HepG2 (cell line): Measurements from ENCODE around the gene SLC2A4. TPM values are rescaled to one million over a fixed set of nuclear protein-coding genes. Genes with fewer than 3 reads are reported as not detected.

Experiments used
- DNMT3B ChIP-seq: conservative IDR thresholded peaks from 2 replicates; pipeline ENCODE4 v1.6.1; 2016; ENCODE audit warnings: missing biosample characterization, control low read depth
- HHEX ChIP-seq: IDR thresholded peaks from 2 replicates; pipeline ENCODE4 v1.6.1; 2016; ENCODE audit warnings: control low read depth
- IKZF1 ChIP-seq: fragments of 450-650 bp; IDR thresholded peaks from 2 replicates; pipeline ENCODE4 v1.7.1; 2016
- JARID2 ChIP-seq: sonication (generic); formaldehyde crosslinking; IDR thresholded peaks from 2 replicates; pipeline ENCODE4 v1.8.1; 2023; ENCODE audit warnings: missing genetic modification reagents, inconsistent platforms; ENCODE audit not compliant: insufficient replicate concordance
- MATR3 ChIP-seq: sonication (generic); formaldehyde crosslinking; IDR thresholded peaks from 2 replicates; pipeline ENCODE4 v1.4.0; 2020; ENCODE audit warnings: missing genetic modification reagents
- MEIS1 ChIP-seq: sonication (generic); formaldehyde crosslinking; IDR thresholded peaks from 2 replicates; pipeline ENCODE4 v1.9.0; 2021; ENCODE audit warnings: mild to moderate bottlenecking, missing genetic modification reagents, moderate library complexity, borderline replicate concordance
- NAIF1 ChIP-seq: sonication (generic); formaldehyde crosslinking; IDR thresholded peaks from 2 replicates; pipeline ENCODE4 v1.5.0; 2020; ENCODE audit warnings: mild to moderate bottlenecking, missing genetic modification reagents, borderline replicate concordance
- NFE2L1 ChIP-seq: sonication (generic); formaldehyde crosslinking; IDR thresholded peaks from 2 replicates; pipeline ENCODE4 v1.4.0; 2020; ENCODE audit warnings: missing genetic modification reagents, mild to moderate bottlenecking, borderline replicate concordance
- RBFOX2 ChIP-seq: fragments of 200-400 bp; formaldehyde crosslinking; IDR thresholded peaks from 2 replicates; pipeline ENCODE4 v1.6.1; 2017; ENCODE audit warnings: low read depth, mild to moderate bottlenecking, low read length
- RFX1 ChIP-seq: fragments of 450-650 bp; IDR thresholded peaks from 2 replicates; pipeline ENCODE4 v1.6.1; 2017
- SIN3B ChIP-seq: fragments of 150-350 bp; IDR thresholded peaks from 2 replicates; pipeline ENCODE4 v1.6.1; 2014; ENCODE audit warnings: low read length
- SP2 ChIP-seq: sonication (generic); formaldehyde crosslinking; IDR thresholded peaks from 2 replicates; pipeline ENCODE4 v1.5.1; 2020; ENCODE audit warnings: mild to moderate bottlenecking, missing genetic modification reagents
- XBP1 ChIP-seq: sonication (generic); formaldehyde crosslinking; IDR thresholded peaks from 2 replicates; pipeline ENCODE4 v1.5.0; 2020; ENCODE audit warnings: missing genetic modification reagents
- ZFP82 ChIP-seq: sonication (generic); formaldehyde crosslinking; IDR thresholded peaks from 2 replicates; pipeline ENCODE4 v1.5.1; 2020; ENCODE audit warnings: mild to moderate bottlenecking, missing genetic modification reagents, borderline replicate concordance
- ZNF20 ChIP-seq: sonication (generic); formaldehyde crosslinking; IDR thresholded peaks from 2 replicates; pipeline ENCODE4 v1.4.0; 2020; ENCODE audit warnings: mild to moderate bottlenecking, moderate library complexity, missing genetic modification reagents
- ZNF549 ChIP-seq: sonication (generic); formaldehyde crosslinking; IDR thresholded peaks from 2 replicates; pipeline ENCODE4 v1.5.0; 2020; ENCODE audit warnings: missing genetic modification reagents
- ZNF615 ChIP-seq: sonication (generic); formaldehyde crosslinking; IDR thresholded peaks from 2 replicates; pipeline ENCODE4 v1.5.0; 2020; ENCODE audit warnings: mild to moderate bottlenecking, missing genetic modification reagents, borderline replicate concordance
- ZNF616 ChIP-seq: sonication (generic); formaldehyde crosslinking; IDR thresholded peaks from 2 replicates; pipeline ENCODE4 v1.5.0; 2020; ENCODE audit warnings: low read depth, mild to moderate bottlenecking, missing genetic modification reagents
- ZNF709 ChIP-seq: sonication (generic); formaldehyde crosslinking; IDR thresholded peaks from 2 replicates; pipeline ENCODE4 v1.5.0; 2020; ENCODE audit warnings: mild to moderate bottlenecking, missing genetic modification reagents
- ZNF766 ChIP-seq: sonication (generic); formaldehyde crosslinking; IDR thresholded peaks from 2 replicates; pipeline ENCODE4 v1.5.0; 2020; ENCODE audit warnings: missing genetic modification reagents, borderline replicate concordance
- ZZZ3 ChIP-seq: sonication (generic); formaldehyde crosslinking; IDR thresholded peaks from 2 replicates; pipeline ENCODE4 v1.4.0; 2020; ENCODE audit warnings: missing genetic modification reagents, mild to moderate bottlenecking, borderline replicate concordance
- polyA plus RNA-seq, 8 experiments: library from polyadenylated mRNA; depleted of rRNA in 3 of 8; stranded (reverse) in 7 of 8; unstranded in 1 of 8; fragments of >200 nt; fragmentation: Illumina TruSeq in 4 of 8; extraction: Trizol in 4 of 8; gene quantifications; 2 replicates each; pipeline versions ENCODE4 v1.2.1 to v1.2.3, GENCODE V29; 2011 to 2016; ENCODE audit warnings: low read depth in 4 of 8, missing spikeins in 1 of 8, mixed read lengths in 1 of 8; ENCODE audit not compliant: insufficient read depth in 1 of 8
- total RNA-seq, 5 experiments: library from RNA; depleted of rRNA; stranded (reverse); fragments of >200 nt; fragmentation: Illumina TruSeq; extraction: Trizol; gene quantifications; 2 replicates each; pipeline ENCODE4 v1.2.3, GENCODE V29; 2016; ENCODE audit warnings: low read depth in 1 of 5
- TF ChIP-seq, protein P1 (sequence below): sonication (generic); formaldehyde crosslinking; IDR thresholded peaks from 2 replicates; pipeline ENCODE4 v1.5.0; 2020; ENCODE audit warnings: missing genetic modification reagents, mild to moderate bottlenecking, borderline replicate concordance
- TF ChIP-seq, protein P2 (sequence below): sonication (generic); formaldehyde crosslinking; IDR thresholded peaks from 2 replicates; pipeline ENCODE4 v1.5.1; 2020; ENCODE audit warnings: mild to moderate bottlenecking, missing genetic modification reagents, borderline replicate concordance
- TF ChIP-seq, protein P3 (sequence below): IDR thresholded peaks from 2 replicates; pipeline ENCODE4 v1.6.1; 2016; ENCODE audit warnings: low read depth

Gene SLC2A4
- total and polyA plus RNA-seq, 2 of the 13 experiments (the other 11 are each of a cell fraction or from before 2014, with no cell fraction given), result 4.9 to 5.8 TPM

DNA sequence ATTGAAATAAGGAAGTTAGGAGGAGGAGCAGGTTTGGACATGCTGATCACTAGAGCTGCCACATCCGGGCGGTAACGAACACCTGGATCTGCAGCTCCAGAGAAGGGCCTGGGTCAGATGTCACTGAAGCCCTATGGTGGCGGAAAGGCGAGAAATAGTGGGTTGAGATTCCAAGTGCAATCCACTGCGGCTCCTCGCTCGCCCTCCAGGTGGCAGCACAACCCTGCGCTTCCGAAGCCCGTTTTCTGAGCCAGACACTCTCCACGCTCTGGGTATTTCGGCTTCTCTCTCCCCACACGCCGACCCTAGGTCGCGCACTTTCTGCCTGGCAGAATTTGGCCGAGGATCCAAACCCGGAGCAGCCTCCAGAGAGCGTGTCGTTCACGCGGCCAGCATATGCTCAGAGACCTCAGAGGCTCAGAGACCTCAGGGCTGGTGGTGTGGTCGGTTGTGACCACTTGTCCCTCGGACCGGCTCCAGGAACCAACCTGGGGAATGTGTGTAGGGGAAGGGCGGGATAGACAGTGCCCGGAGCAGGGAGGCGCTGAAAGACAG is 922 bp upstream of the SLC2A4 start (continued):
- TF ChIP-seq XBP1 (CRISPR knock-in tag) (no peak), ZNF616 (CRISPR knock-in tag) (no peak), ZNF615 (CRISPR knock-in tag) (no peak; the same call in 1 of the 2 replicates), HHEX (CRISPR knock-in tag) (no peak), SIN3B (no peak), ZNF20 (no peak), RFX1 (no peak), IKZF1 (no peak), ZNF549 (no peak), ZNF766 (CRISPR knock-in tag) (no peak), NFE2L1 (CRISPR knock-in tag) (no peak), MEIS1 (CRISPR knock-in tag) (0 out of 2 replicates have a peak, but pooled peaks have one; percentile 27), NAIF1 (CRISPR knock-in tag) (peak; percentile 90), ZNF709 (CRISPR knock-in tag) (0 out of 2 replicates have a peak, but pooled peaks have one; percentile 36), ZFP82 (CRISPR knock-in tag) (0 out of 2 replicates have a peak, but pooled peaks have one; percentile 46), RBFOX2 (no peak), ZZZ3 (CRISPR knock-in tag) (no peak), DNMT3B (CRISPR knock-in tag) (peak; percentile 80; the same call in 1 of the 2 replicates), MATR3 (no peak), JARID2 (CRISPR knock-in tag) (no peak), SP2 (no peak)
- TF ChIP-seq, protein P1, sequence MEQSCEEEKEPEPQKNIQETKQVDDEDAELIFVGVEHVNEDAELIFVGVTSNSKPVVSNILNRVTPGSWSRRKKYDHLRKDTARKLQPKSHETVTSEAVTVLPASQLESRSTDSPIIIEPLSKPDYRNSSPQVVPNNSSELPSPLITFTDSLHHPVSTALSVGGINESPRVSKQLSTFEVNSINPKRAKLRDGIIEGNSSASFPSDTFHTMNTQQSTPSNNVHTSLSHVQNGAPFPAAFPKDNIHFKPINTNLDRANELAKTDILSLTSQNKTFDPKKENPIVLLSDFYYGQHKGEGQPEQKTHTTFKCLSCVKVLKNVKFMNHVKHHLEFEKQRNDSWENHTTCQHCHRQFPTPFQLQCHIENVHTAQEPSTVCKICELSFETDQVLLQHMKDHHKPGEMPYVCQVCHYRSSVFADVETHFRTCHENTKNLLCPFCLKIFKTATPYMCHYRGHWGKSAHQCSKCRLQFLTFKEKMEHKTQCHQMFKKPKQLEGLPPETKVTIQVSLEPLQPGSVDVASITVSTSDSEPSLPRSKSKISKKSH (CRISPR knock-in tag), result peak; percentile 79; the same call in 1 of the 2 replicates
- TF ChIP-seq, protein P2, sequence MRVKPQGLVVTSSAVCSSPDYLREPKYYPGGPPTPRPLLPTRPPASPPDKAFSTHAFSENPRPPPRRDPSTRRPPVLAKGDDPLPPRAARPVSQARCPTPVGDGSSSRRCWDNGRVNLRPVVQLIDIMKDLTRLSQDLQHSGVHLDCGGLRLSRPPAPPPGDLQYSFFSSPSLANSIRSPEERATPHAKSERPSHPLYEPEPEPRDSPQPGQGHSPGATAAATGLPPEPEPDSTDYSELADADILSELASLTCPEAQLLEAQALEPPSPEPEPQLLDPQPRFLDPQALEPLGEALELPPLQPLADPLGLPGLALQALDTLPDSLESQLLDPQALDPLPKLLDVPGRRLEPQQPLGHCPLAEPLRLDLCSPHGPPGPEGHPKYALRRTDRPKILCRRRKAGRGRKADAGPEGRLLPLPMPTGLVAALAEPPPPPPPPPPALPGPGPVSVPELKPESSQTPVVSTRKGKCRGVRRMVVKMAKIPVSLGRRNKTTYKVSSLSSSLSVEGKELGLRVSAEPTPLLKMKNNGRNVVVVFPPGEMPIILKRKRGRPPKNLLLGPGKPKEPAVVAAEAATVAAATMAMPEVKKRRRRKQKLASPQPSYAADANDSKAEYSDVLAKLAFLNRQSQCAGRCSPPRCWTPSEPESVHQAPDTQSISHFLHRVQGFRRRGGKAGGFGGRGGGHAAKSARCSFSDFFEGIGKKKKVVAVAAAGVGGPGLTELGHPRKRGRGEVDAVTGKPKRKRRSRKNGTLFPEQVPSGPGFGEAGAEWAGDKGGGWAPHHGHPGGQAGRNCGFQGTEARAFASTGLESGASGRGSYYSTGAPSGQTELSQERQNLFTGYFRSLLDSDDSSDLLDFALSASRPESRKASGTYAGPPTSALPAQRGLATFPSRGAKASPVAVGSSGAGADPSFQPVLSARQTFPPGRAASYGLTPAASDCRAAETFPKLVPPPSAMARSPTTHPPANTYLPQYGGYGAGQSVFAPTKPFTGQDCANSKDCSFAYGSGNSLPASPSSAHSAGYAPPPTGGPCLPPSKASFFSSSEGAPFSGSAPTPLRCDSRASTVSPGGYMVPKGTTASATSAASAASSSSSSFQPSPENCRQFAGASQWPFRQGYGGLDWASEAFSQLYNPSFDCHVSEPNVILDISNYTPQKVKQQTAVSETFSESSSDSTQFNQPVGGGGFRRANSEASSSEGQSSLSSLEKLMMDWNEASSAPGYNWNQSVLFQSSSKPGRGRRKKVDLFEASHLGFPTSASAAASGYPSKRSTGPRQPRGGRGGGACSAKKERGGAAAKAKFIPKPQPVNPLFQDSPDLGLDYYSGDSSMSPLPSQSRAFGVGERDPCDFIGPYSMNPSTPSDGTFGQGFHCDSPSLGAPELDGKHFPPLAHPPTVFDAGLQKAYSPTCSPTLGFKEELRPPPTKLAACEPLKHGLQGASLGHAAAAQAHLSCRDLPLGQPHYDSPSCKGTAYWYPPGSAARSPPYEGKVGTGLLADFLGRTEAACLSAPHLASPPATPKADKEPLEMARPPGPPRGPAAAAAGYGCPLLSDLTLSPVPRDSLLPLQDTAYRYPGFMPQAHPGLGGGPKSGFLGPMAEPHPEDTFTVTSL (CRISPR knock-in tag), result no peak
- TF ChIP-seq, protein P3, sequence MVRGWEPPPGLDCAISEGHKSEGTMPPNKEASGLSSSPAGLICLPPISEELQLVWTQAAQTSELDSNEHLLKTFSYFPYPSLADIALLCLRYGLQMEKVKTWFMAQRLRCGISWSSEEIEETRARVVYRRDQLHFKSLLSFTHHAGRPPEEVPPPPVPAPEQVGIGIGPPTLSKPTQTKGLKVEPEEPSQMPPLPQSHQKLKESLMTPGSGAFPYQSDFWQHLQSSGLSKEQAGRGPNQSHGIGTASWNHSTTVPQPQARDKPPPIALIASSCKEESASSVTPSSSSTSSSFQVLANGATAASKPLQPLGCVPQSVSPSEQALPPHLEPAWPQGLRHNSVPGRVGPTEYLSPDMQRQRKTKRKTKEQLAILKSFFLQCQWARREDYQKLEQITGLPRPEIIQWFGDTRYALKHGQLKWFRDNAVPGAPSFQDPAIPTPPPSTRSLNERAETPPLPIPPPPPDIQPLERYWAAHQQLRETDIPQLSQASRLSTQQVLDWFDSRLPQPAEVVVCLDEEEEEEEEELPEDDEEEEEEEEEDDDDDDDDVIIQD (CRISPR knock-in tag), result 0 out of 2 replicates have a peak, but pooled peaks have one; percentile 22
